Measurements from ENCODE around the gene CSH1. TPM values are rescaled to one million over a fixed set of nuclear protein-coding genes. Genes with fewer than 3 reads are reported as not detected.
"Not testable (repeated sequence)": the region's sequence is repeated elsewhere in the genome, so short reads cannot be mapped to it uniquely, and the experiment has no call there.

Gene CSH1
- not detected for polyA plus RNA-seq (2012; ENCODE audit: insufficient read depth, insufficient read length, low read depth)

GRCh38 chr17:63896524-63897354, at the start of gene CSH1:
TSS of gene CSH1 (minus strand) at chr17:63896574. CDS start at chr17:63896511, 63 bp downstream.
- not testable (repeated sequence) for H3K9me3 ChIP-seq; DNase-seq; H3K27me3 ChIP-seq; H3K36me3 ChIP-seq; H3K4me1 ChIP-seq; H3K4me3 ChIP-seq (ENCODE audit: low read depth, low read length)

GRCh38 chr17:63945784-63946439, 49.5 kb upstream of the CSH1 start:
- DNase-seq: no peak
- H3K4me3 ChIP-seq (ENCODE audit: low read depth, low read length): no peak overlapping the region
- H3K36me3 ChIP-seq: no peaks in the 10 kb centered on the region
- no peaks in the 10 kb centered on the region for H3K27me3 ChIP-seq
- H3K4me1 ChIP-seq: no peaks in the 10 kb centered on the region
- H3K9me3 ChIP-seq: no peaks in the 10 kb centered on the region
- TF ChIP-seq CTCF (IDR thresholded peaks at IDR 0.05; ENCODE audit: low read depth, low read length): no peak

- Histone ChIP-seq H3K4me1 (no peaks in the 10 kb centered on the region), H3K36me3 (no peaks in the 10 kb centered on the region)
- no peak for TF ChIP-seq CTCF (IDR thresholded peaks at IDR 0.05; ENCODE audit: low read depth, low read length)
Observed at GRCh38 chr17:63944736-63945499, 48.5 kb upstream of the CSH1 start.

DNA sequence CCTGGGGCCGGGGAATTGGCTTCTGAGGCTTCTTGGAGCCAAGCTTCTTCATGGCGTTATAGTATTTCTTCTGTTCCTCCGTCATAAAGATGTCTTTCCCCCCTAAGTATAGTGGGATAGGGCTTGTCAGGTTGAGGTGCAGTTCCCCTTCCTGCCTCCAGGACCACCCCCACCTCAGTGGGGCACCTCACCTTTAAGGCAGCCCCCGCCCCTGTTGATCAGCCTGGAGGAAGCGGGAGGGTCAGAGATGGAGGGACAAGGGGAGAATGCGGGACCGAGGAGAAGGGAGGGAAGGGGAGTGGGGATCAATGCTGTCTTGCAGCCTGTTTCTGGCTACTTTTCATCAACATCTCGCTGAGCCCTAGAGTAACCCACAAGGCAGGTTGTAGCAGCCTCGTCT, 47.4 kb upstream of the CSH1 start:
- Histone ChIP-seq H3K9me3 (no peaks in the 10 kb centered on the region), H3K4me1 (no peaks in the 10 kb centered on the region), H3K36me3 (no peaks in the 10 kb centered on the region), H3K4me3 (ENCODE audit: low read depth, low read length) (no peak overlapping the region), H3K27me3 (no peaks in the 10 kb centered on the region)
- DNase-seq: no peak
- TF ChIP-seq CTCF (IDR thresholded peaks at IDR 0.05; ENCODE audit: low read depth, low read length): peak; percentile 32

More at GRCh38 chr17:63944736-63945499, 48.5 kb upstream of the CSH1 start:
- Histone ChIP-seq H3K27me3 (no peaks in the 10 kb centered on the region), H3K9me3 (no peaks in the 10 kb centered on the region), H3K4me3 (ENCODE audit: low read depth, low read length) (no peak overlapping the region)
- no peak for DNase-seq

DNA sequence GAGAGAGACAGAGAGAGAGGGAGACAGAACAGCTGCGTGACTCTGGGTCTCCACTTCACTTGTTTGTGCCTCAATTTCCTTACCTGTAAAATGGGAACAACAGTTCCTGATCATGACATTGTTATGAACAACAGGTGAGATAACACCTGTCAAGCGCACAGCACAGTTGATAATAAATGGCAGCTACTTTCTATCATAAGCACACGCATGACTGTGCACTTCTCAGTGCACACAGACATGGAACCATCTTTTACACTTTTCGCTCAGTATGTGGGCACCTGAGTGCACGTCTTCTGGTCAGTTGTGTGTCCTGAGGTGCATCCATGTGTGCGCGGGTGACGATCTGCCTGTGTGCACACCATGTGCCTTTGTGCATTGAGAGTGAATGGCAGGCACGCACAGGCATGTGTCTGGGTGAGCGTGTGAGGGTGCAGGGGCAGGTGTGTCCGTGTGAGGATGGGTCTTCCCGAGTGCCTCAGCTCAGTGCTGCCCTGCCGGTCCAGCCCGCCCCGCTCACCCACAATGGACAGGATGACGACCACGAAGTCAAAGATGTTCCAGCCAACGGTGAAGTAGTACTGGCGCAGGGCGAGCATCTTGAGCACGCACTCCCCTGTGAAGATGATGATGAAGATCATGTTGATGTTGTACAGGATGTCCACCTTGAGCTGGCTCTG, 46.1 kb upstream of the CSH1 start:
- no peak for DNase-seq
- Histone ChIP-seq H3K27me3 (no peaks in the 10 kb centered on the region), H3K4me1 (no peaks in the 10 kb centered on the region), H3K4me3 (ENCODE audit: low read depth, low read length) (no peak overlapping the region), H3K9me3 (no peaks in the 10 kb centered on the region), H3K36me3 (no peaks in the 10 kb centered on the region)
- TF ChIP-seq CTCF (IDR thresholded peaks at IDR 0.05; ENCODE audit: low read depth, low read length): no peak

DNA sequence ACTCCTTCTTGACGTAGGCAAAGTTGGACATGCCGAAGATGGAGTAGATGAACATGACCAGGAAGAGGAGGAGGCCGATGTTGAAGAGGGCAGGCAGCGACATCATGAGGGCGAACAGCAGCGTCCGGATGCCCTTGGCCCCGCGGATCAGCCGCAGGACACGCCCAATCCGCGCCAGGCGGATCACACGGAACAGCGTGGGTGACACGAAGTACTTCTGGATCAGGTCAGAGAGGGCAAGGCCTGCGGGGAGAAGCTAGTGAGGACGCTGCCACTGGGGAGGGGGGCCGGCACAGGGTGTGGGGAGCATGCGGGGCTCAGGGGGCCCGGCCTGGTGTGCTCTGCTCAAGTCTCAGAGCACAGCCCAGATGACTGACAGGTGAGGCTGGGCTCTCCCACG, 45.4 kb upstream of the CSH1 start:
- no peak for TF ChIP-seq CTCF (IDR thresholded peaks at IDR 0.05; ENCODE audit: low read depth, low read length)

More for the DNA sequence above, 45.4 kb upstream of the CSH1 start:
- H3K27me3 ChIP-seq: no peaks in the 10 kb centered on the region
- DNase-seq: no peak
- no peaks in the 10 kb centered on the region for H3K9me3 ChIP-seq
- no peaks in the 10 kb centered on the region for H3K4me1 ChIP-seq
- no peak overlapping the region for H3K4me3 ChIP-seq (ENCODE audit: low read depth, low read length)
- no peaks in the 10 kb centered on the region for H3K36me3 ChIP-seq
